LHCN-M2 (cell line): Measurements from ENCODE around the gene COL4A1. TPM values are rescaled to one million over a fixed set of nuclear protein-coding genes. Genes with fewer than 3 reads are reported as not detected.

Experiments used
- DNase-seq: peaks from one replicate; pipeline ENCODE4 v3.0.0-alpha.2; 2012; ENCODE audit warnings: low read depth
- total RNA-seq: library from RNA; depleted of rRNA; stranded (reverse); fragments of >200 nt; gene quantifications from 2 replicates; pipeline ENCODE4 v1.2.3, GENCODE V29; 2014

Gene COL4A1
- total RNA-seq, 1 experiment from 2014 or later = 68.5 TPM

DNA sequence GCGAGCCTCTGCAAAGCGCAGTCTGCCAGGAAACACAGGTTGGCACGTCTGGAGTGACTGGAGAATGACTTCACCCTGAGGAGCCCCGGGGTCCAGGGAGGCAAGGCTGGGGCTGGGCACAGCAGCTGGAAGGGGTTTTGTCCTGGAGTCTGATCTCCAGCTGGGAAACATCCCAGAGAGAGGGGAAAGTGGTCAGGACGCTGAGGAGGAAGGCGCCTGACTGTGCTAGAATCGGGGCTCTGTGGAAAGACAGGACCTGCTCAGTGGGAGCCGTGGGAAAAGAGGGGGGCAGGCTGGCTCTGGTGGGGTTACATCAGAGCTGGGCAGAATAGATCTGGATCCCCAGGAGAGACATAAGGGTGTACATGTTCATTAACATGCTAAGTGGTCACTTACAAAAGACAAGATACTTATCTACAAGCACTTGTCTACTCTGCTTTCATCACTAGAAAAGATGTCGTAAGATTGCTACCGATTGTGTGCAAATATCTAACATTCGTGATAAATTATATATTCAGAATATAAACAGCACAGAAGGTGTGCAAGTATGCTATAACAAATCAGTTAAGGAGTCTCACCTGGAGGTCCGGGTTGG lies 106.6 kb downstream of the COL4A1 start:
- no peak for DNase-seq

GRCh38 chr13:110199046-110199831 lies 107.7 kb downstream of the COL4A1 start:
- no peak for DNase-seq

DNA sequence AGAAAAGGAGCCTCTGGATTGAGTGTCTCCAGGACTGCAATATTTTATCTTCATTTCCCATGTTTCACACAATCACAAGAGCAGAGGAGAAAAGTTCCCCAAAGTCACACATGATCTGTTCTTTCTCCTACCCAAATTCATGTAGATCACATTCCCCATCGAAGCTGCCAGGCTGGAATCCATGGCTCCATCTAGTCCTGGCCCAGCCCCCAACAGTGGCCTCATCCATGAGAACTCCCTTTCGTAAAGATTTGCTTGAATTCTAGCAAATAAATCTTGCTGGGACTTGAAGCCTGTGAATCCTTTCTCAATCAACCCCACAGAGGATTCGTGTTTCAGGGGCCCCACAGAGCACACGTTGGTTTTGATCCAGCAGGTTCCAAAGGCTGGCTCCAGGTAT lies 109.5 kb downstream of the COL4A1 start:
- DNase-seq = no peak

DNA sequence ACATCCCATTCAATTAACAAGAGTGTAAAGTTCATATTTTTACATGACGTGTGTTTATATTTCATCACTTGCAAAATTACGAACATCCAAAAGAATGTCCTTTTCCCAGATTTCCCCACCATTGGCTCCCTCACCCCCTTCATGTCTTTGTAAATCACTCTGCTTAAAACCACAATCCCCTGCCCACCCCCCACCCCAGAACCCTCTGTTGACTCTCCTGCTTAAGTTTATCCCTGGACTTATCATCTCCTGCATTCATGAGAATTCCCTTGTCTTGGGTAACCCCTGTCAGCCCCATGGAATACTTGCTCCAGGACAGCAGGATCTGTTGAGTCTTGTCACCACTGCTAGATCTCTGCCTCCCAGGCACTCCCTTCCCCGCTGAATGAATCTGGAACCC lies 109.9 kb downstream of the COL4A1 start:
- no peak for DNase-seq

GRCh38 chr13:110195547-110196485 lies 111.1 kb downstream of the COL4A1 start:
- DNase-seq = no peak

- DNase-seq = no peak
These were observed 112.5 kb downstream of the COL4A1 start for GRCh38 chr13:110194451-110194850.

- DNase-seq = no peak
These were observed 113.5 kb downstream of the COL4A1 start for GRCh38 chr13:110193491-110193890.

DNA sequence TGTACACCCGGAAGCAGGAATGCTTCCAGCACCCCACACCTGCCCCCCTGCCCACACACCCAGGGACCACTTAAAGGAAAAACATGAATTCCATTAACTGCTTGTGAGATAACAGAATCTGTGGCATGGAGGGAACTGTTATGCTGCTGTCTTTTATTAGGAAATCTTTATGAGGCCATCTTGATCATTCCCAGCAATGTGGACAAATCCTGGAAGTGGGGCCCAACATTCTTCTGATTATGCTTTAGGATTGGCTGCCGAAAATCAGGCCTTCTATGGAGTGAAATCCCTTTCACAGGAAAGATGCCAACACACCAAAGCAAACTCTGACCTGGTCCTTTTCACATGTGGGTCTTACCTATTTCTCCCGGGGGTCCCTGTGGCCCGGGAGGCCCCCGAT lies 114.5 kb downstream of the COL4A1 start:
- no peak for DNase-seq

DNA sequence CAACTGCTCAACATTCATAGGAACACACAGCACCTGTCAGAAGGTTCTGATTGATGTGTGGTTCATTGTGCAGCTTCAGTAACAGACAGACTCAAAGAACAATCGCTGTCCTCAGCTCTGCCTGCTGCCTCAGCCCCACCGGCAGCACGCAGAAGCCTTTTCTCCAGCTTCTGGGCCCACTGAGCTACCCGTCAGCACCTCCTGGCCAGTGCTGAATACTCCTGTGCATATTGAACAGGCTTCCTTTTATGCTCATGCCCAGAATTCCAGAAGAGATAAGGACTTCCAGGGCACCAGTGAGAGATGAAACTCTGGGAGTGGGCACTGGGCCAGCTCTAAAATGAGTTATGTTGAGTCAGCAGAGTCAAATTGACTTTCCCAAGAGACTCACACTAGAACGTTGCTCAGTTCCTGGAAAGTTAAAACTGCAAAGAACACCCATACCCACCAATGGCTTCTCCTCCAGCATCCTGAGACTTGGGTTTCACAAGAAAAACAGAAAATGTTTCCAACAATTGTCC lies 119.3 kb downstream of the COL4A1 start:
- DNase-seq = peak; percentile 86

DNA sequence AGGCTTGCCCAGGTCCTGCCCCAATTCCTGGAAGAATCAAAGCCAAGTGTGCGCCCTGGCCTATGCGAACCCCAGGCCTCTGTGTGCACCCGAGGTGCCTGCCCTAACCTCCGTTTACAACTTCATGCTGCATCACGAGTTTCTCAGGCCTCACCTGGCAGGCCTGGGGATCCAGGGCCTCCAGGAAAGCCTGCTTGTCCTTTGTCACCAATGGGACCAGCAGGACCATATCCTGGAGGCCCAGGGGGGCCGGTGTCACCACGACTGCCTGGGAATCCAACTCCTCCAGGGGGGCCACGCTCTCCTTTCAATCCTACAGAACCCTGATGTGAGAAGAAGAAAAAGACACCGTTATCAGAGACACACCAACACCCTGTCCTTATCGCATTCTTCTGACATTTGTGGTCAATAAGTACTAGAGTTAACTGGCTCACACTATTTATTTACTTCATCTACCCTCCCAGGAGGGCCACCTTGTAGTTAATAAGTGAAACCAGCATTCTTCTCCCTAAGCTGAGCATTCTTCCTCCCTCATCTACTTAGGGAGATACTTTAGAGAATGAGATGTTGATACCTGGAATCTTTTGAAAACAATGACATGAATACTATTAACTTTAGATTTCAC lies 120.6 kb downstream of the COL4A1 start:
- DNase-seq = no peak

DNA sequence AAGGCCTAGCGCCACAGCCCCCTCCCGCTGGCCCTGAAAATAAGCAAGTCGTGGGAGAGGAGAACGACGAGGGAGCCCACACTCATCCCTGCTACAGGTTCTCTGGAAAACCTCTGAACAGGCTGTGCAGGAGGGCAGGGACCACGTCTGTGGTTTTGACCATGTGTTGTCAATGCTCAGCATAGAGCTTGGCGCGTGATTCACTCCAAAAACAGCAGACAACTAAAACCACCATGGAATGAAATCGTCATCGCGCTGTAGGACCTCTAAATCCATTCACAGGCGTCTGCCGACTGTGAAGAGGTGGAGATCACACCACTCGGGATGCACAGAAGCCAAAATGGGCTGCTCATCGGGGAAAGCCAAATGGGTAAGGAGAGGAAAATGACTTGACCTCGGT lies 121.3 kb downstream of the COL4A1 start:
- peak; percentile 93 for DNase-seq

- DNase-seq = peak; percentile 5
These were observed 123.0 kb downstream of the COL4A1 start for GRCh38 chr13:110183910-110184309.

DNA sequence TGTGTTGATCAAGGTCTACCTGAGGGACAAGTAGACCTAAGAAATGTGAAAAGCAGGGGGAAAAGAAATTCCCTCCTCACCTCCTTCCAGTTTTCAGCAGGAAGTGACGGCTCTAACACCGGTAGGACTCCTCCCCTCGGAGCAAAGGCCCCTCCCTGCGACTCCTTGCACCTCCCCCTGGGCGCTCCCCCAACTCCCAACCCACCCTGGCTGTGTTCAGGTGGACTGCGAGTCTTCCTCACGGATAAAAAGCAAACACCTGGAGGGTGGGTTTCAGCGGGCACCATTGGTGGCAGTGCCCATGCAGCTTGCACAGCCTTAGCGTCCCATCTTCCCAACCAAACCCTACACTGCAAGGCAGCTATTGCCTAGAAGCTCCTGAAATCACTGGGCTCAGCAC lies 124.5 kb downstream of the COL4A1 start:
- no peak for DNase-seq

- no peak for DNase-seq
These were observed 125.0 kb downstream of the COL4A1 start for GRCh38 chr13:110182003-110182402.

- DNase-seq = no peak
These were observed 127.2 kb downstream of the COL4A1 start for GRCh38 chr13:110179857-110180147.

DNA sequence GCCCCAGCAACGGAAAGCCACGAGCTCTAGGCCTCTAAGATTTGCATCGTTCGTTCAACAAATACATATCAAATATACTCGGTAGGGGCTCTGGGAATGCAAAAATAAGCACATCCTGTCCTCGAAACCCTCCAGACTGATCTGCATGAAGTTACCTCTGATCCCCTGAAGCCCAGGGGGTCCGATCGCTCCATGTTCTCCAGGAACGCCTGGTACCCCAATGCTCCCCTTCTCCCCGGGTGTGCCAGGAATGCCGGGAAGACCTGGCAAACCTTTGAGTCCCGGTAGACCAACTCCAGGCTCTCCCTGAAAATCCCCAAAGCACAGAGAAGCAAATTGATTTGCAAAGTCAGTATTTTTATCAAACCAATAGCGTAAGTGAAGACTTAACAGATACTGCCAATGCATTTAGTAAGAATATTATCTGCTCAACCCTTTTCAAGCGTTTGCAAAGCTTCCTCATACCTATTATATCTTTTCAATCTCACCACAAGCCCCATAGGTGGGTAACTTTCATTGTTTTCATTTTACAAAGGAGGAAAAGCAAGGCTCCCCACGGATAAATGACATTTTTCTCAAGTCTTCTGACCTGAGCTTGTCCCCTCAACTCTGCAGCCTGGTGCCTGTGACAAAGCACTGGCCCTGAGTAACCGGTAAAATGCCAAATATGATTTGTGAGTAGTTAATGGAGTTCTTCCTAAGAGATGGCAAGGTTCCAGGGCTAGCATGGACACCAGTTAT lies 127.7 kb downstream of the COL4A1 start:
- no peak for DNase-seq

- DNase-seq = no peak
These were observed 129.2 kb downstream of the COL4A1 start for GRCh38 chr13:110177790-110178189.

DNA sequence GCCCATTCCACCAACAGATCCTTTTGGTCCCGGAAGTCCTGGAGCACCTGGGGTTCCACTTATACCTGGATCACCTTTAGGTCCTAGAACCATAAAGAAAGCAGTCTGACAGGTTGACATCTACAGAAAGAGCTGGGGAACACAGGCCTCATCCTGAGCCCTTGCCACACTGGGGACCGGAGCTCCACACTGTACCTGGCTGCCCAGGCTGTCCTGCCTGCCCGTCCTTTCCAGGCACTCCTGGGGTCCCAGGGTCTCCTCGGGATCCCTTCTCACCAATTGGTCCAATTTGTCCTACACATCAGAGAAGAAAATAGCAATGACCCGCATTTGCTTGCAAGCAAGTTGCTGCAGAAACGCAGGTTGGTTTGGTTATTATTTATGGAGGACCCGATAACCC lies 130.5 kb downstream of the COL4A1 start:
- no peak for DNase-seq

GRCh38 chr13:110173247-110173818 lies 133.6 kb downstream of the COL4A1 start:
- no peak for DNase-seq

GRCh38 chr13:110170882-110171281 lies 136.1 kb downstream of the COL4A1 start:
- no peak for DNase-seq
